Measurements from ENCODE around the gene SMURF2. TPM values are rescaled to one million over a fixed set of nuclear protein-coding genes. Genes with fewer than 3 reads are reported as not detected.

SMURF2 gene
- total RNA-seq, 4 donors from 2014 or later: 30.5 to 52.7 (median 44.1) TPM

DNA sequence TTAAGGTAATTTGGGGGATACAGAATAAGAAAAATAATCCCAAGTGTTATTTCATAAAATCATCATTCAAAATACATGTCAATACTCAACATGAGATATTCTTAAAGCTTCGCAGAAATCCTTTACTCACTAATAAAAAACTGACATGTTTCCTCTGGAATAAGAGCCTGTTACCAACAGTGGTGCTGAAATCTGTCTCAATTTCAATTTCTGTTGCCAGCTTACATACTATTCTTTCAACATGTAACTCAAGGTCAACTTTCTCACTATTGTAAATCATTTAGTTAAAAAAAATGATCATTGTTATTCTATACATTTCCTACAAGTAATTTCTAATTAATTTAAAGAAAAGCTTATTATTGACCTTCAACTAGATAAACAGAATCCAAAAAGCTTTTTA, 87.5 kb downstream of the SMURF2 start:
- peaks cover 11 to 38% (median 24%) of the 10 kb centered on the region in 4 donors for H3K4me1 ChIP-seq
- WGBS: 91% methylated on average over 1 of the region's 1 CpG
- no peaks in the 10 kb centered on the region for H3K27me3 ChIP-seq
- H3K4me3 ChIP-seq: no peak overlapping the region
- no peak for TF ChIP-seq POLR2AphosphoS5 (IDR thresholded peaks at IDR 0.05)
- TF ChIP-seq, protein P1, sequence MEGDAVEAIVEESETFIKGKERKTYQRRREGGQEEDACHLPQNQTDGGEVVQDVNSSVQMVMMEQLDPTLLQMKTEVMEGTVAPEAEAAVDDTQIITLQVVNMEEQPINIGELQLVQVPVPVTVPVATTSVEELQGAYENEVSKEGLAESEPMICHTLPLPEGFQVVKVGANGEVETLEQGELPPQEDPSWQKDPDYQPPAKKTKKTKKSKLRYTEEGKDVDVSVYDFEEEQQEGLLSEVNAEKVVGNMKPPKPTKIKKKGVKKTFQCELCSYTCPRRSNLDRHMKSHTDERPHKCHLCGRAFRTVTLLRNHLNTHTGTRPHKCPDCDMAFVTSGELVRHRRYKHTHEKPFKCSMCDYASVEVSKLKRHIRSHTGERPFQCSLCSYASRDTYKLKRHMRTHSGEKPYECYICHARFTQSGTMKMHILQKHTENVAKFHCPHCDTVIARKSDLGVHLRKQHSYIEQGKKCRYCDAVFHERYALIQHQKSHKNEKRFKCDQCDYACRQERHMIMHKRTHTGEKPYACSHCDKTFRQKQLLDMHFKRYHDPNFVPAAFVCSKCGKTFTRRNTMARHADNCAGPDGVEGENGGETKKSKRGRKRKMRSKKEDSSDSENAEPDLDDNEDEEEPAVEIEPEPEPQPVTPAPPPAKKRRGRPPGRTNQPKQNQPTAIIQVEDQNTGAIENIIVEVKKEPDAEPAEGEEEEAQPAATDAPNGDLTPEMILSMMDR (IDR thresholded peaks at IDR 0.05): no peak
- TF ChIP-seq EP300 (IDR thresholded peaks at IDR 0.05): no peak
- TF ChIP-seq POLR2A (IDR thresholded peaks at IDR 0.05; ENCODE audit: low read depth): no peak
- no peak for DNase-seq (ENCODE audit: extremely low spot score)
- no peak overlapping the region for H3K27ac ChIP-seq (replicated peaks in 1 of 4)
- intact Hi-C loops (cut with DNase I): no loop called here
- no peaks in the 10 kb centered on the region for H3K9me3 ChIP-seq
- peaks cover 4 to 58% (median 35%) of the 10 kb centered on the region in 4 donors for H3K36me3 ChIP-seq

DNA sequence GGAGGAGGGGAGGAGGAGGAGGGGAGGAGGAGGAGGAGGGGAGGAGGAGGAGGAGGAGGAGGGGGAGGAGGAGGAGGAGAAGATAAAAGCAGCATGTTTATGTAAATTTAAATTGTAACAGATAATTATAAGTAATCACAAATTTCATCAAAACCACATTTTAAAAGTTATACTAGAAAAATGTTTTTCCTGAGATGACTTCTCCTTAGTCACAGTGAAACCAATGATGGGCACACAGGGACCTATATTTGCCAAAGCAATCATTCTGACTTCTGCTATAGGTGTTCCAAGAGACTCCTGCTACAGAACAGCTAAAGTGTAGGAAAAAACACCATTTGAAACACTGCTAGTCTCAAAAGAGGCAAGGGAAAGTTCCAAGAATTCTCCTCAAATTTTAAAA, 88.9 kb downstream of the SMURF2 start:
- Histone ChIP-seq H3K4me3 (no peak overlapping the region), H3K9me3 (no peaks in the 10 kb centered on the region), H3K36me3 (peaks cover 13 to 57% (median 37%) of the 10 kb centered on the region in 4 donors), H3K27me3 (no peaks in the 10 kb centered on the region), H3K27ac (replicated peaks in 1 of 4) (peak overlapping the region; percentile 15 to 58 (median 28)), H3K4me1 (peaks cover 11 to 38% (median 24%) of the 10 kb centered on the region in 4 donors)
- intact Hi-C loops (cut with DNase I): no loop called here
- TF ChIP-seq, protein P1 (IDR thresholded peaks at IDR 0.05): no peak
- TF ChIP-seq POLR2AphosphoS5 (IDR thresholded peaks at IDR 0.05) (no peak), POLR2A (IDR thresholded peaks at IDR 0.05; ENCODE audit: low read depth) (no peak)
- DNase-seq (ENCODE audit: extremely low spot score): no peak

DNA sequence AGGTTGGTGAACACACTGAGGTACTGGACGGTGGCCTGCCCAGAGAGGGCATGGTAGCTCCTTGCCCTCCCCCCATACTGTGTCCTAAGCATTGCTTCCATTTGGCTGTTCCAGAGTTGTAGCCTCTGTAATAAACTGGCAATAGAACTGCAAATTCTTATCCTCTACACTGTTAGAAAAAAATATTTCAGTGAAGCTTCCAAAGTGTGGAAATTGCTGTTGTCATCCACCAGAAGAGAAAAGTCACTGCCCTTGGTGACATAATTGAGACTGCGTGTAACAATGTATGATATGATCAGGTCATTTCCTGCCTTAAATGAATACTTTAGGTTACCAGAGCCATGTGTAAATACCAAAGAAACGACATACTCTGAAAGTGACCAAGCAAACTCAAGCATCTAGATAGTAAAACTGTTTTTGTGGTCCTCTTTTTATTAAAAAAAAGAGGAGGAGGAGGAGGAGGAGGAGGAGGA, 89.4 kb downstream of the SMURF2 start:
- TF ChIP-seq POLR2A (IDR thresholded peaks at IDR 0.05; ENCODE audit: low read depth) (no peak), EP300 (IDR thresholded peaks at IDR 0.05) (no peak), POLR2AphosphoS5 (IDR thresholded peaks at IDR 0.05) (no peak)
- TF ChIP-seq, protein P1 (IDR thresholded peaks at IDR 0.05): no peak
- Histone ChIP-seq H3K9me3 (no peaks in the 10 kb centered on the region), H3K4me1 (peaks cover 11 to 38% (median 24%) of the 10 kb centered on the region in 4 donors), H3K27ac (replicated peaks in 1 of 4) (peak overlapping the region; percentile 10 to 58 (median 32)), H3K4me3 (no peak overlapping the region), H3K36me3 (peaks cover 13 to 56% (median 35%) of the 10 kb centered on the region in 4 donors), H3K27me3 (no peaks in the 10 kb centered on the region)
- 43% methylated on average over 3 of the region's 3 CpGs for WGBS
- DNase-seq (ENCODE audit: extremely low spot score): no peak
- intact Hi-C loops (cut with DNase I): no loop called here

DNA sequence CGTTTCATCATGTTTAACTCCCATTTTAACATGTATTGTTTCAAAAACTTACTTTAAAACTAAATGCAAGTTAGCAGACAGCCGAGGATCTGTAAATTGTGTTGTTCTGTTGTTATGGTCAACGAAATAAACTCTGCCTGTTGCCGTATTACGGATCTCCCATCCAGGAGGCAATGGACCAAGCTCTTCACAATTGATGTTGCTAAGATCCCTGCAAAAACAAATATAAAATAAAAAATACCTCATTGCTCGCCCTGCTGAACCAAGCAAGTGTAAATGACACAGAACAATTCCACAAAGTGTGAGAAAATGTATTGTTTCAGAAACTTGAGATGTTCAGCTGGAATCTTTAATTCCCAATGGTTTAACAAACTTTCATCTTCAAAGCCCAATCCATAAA, 90.4 kb downstream of the SMURF2 start:
- Histone ChIP-seq H3K4me3 (no peak overlapping the region), H3K27me3 (no peaks in the 10 kb centered on the region), H3K9me3 (no peaks in the 10 kb centered on the region), H3K4me1 (peaks cover 11 to 38% (median 24%) of the 10 kb centered on the region in 4 donors), H3K36me3 (peaks cover 13 to 48% (median 29%) of the 10 kb centered on the region in 4 donors), H3K27ac (replicated peaks in 1 of 4) (peak overlapping the region in 2 of 4 donors; percentile 33 to 58)
- intact Hi-C loops (cut with DNase I): no loop called here
- TF ChIP-seq, protein P1 (IDR thresholded peaks at IDR 0.05): no peak
- no peak for TF ChIP-seq EP300 (IDR thresholded peaks at IDR 0.05)
- TF ChIP-seq POLR2AphosphoS5 (IDR thresholded peaks at IDR 0.05): no peak
- no peak for TF ChIP-seq POLR2A (IDR thresholded peaks at IDR 0.05; ENCODE audit: low read depth)
- no peak for DNase-seq (ENCODE audit: extremely low spot score)
- WGBS: 55% methylated on average over 6 of the region's 6 CpGs

DNA sequence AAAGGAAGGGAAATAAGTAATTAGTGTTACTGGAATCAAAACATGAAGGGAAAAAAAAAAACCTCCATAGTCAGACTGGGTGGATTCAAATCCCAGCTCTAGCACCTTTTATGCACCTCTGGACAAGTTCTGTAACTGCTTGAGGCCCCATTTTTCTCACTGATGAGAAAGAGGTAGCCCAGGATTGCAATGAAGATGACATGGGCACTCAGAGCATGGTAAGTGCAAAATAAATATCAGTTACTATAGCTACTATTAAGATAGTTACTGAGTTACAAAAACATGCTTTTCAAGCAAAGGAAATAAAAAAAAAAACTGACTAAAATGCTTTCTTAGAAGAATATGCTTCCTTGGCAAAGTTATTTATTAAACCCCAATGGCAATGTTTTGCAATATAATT, 96.5 kb downstream of the SMURF2 start:
- no peak for DNase-seq (ENCODE audit: extremely low spot score)
- intact Hi-C loops (cut with DNase I): no loop called here
- Histone ChIP-seq H3K36me3 (peaks cover 29 to 52% (median 43%) of the 10 kb centered on the region in 4 donors), H3K27ac (replicated peaks in 1 of 4) (peak overlapping the region in 1 of 4 donors; percentile 27), H3K9me3 (no peaks in the 10 kb centered on the region), H3K4me1 (peaks cover 9 to 26% (median 18%) of the 10 kb centered on the region in 4 donors), H3K4me3 (no peak overlapping the region), H3K27me3 (no peaks in the 10 kb centered on the region)
- TF ChIP-seq POLR2A (IDR thresholded peaks at IDR 0.05; ENCODE audit: low read depth): no peak
- TF ChIP-seq, protein P1 (IDR thresholded peaks at IDR 0.05): no peak
- TF ChIP-seq EP300 (IDR thresholded peaks at IDR 0.05): no peak
- no peak for TF ChIP-seq POLR2AphosphoS5 (IDR thresholded peaks at IDR 0.05)

Measured in esophagus muscularis mucosa (tissue), 4 donors.